Effector memory CD4-positive, alpha-beta T cell (primary cell): ENCODE results near the gene TRAF4.
A peak's percentile ranks its signal among the peaks of the same experiment; 100 is the strongest.

ENCODE experiments used
- DNase-seq, 3 donors: peaks; one replicate each; pipeline ENCODE4 v3.0.0-alpha.2; 2020
- H3K27ac ChIP-seq: 2 replicates; pipeline ENCODE4 v1.7.0; 2013; ENCODE audit warnings: mild to moderate bottlenecking, low read length, moderate library complexity; ENCODE audit not compliant: insufficient read depth, poor library complexity, severe bottlenecking
- H3K27me3 ChIP-seq: replicated peaks from 2 replicates; pipeline ENCODE4 v1.7.0; 2013; ENCODE audit warnings: mild to moderate bottlenecking, low read length; ENCODE audit not compliant: insufficient read depth, control insufficient read depth, poor library complexity, severe bottlenecking
- H3K36me3 ChIP-seq: 2 replicates; pipeline ENCODE4 v1.7.0; 2013; ENCODE audit warnings: mild to moderate bottlenecking, low read length, moderate library complexity; ENCODE audit not compliant: control insufficient read depth, insufficient read depth
- H3K4me1 ChIP-seq: 2 replicates; pipeline ENCODE4 v1.7.0; 2013; ENCODE audit warnings: low read length, mild to moderate bottlenecking; ENCODE audit not compliant: control insufficient read depth, insufficient read depth, poor library complexity, severe bottlenecking
- H3K4me3 ChIP-seq: 2 replicates; pipeline ENCODE4 v1.7.0; 2013; ENCODE audit warnings: low read length, low read depth, mild to moderate bottlenecking; ENCODE audit not compliant: insufficient read depth, poor library complexity, severe bottlenecking
- H3K9me3 ChIP-seq: 2 replicates; pipeline ENCODE4 v1.7.0; 2013; ENCODE audit warnings: mild to moderate bottlenecking, low read length, moderate library complexity; ENCODE audit not compliant: control insufficient read depth

The TRAF4 gene

DNA sequence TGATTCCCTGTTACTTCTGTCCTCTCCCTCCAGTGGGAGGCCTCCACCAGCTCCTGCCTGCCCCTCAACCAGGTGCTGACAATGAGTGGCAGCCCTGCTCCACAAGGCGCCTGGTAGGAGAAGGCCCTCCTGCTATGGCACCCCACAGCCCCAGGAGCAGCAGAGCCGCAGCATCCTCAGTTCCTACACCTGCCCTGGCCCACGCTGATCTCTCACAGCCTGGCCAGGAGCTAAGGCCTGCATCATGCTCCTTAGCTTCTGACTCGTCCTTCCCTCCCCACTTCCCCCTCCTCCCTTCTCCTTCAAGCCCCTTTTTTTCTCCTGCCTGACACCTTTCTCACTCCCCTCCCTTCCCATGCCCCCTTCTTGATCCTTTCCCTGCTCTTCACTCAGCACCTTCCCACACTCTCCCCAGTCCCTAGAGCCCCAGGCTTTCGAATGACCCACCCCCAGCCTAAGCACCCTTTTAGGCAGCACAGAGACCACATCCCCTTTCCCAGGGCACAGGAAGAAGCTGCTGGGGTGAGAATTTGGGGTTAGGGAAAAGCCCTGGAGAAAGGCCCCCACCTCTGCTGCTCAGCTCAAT is 38.6 kb upstream of the TRAF4 start:
- H3K36me3 ChIP-seq, result peaks cover 34% of the 10 kb centered on the region
- H3K4me1 ChIP-seq, result no peaks in the 10 kb centered on the region
- H3K27ac ChIP-seq, result no peak overlapping the region

DNA sequence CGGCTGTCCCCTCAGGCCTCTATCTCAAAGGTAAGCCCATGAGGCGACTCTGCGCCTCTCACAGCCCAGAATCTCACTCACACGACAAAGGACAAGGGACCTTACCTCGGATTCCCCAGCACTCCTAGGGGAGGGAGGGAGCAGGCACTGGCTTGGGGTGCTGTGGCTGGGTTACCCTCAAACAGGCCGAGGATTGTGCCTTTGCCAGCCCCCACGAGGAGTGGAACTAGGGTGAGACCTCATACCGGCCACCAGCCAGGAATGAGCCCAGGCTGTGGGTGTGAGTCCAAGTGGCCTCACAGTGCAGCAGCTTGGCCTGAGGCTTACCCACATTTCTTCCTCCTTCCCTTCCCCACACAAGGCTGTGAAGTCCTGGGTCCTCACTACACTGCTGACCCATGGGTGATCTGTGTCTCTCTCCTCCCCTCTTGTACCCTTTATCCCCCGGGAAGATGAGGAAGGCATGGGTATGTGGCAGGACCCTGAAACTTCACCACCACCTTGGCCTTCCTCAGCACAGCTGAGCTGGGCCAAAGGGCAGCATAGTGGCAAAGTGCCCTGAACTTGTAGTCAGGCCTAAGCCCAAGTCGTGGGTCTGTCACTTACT is 38.0 kb upstream of the TRAF4 start:
- H3K4me3 ChIP-seq, result no peak overlapping the region
- no peaks in the 10 kb centered on the region for H3K9me3 ChIP-seq
- H3K4me1 ChIP-seq, result peaks cover 4% of the 10 kb centered on the region
- peaks cover 28% of the 10 kb centered on the region for H3K36me3 ChIP-seq
- DNase-seq, result no peak
- no peaks in the 10 kb centered on the region for H3K27me3 ChIP-seq
- no peak overlapping the region for H3K27ac ChIP-seq

More for the DNA sequence above, 38.6 kb upstream of the TRAF4 start:
- no peak for DNase-seq
- H3K4me3 ChIP-seq, result no peak overlapping the region
- no peaks in the 10 kb centered on the region for H3K9me3 ChIP-seq
- H3K27me3 ChIP-seq, result no peaks in the 10 kb centered on the region

DNA sequence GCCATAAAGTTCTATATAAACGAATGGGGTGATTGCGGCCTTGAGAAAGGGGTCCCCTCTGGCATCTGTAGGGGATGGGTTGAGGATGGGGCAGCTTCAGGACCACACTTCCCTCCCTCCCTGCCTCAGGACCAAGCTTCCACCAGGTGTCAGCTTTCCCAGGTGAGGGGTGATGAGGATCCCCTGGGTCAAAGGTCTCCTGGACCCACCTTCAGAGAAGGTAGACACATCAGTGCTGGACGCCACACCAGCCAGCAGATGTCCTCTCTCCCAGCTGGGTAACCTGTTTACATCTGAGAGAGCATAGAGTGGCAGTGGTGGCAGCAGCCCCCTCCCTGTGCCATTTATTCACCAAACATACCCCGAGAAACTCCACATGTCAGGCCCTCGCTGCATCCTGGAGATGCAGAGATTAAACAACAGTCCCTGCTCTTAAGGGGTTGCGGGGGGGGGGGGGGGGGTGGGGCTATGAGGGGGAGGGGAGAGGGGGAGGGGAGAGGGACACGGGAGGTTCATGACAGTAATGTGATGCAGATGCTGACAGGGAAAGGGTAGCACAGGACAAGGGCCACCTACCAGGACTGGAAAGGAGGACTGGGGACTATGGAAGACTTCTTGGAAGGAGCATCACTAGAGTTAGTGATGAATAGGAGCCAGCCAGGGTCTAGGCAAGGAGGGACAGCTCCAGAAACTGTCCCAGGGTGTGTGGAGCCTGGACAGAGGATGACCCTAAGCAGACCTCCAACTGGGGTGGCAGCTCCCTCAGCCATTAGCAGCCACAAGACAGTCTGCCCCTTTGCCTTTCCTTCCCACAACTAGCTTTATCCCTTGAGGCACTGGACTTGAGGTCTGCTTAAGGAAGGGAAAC is 37.1 kb upstream of the TRAF4 start:
- H3K9me3 ChIP-seq, result no peaks in the 10 kb centered on the region
- H3K27ac ChIP-seq, result no peak overlapping the region
- H3K36me3 ChIP-seq, result peaks cover 19% of the 10 kb centered on the region
- no peaks in the 10 kb centered on the region for H3K27me3 ChIP-seq
- peaks cover 12% of the 10 kb centered on the region for H3K4me1 ChIP-seq
- no peak for DNase-seq
- no peak overlapping the region for H3K4me3 ChIP-seq

DNA sequence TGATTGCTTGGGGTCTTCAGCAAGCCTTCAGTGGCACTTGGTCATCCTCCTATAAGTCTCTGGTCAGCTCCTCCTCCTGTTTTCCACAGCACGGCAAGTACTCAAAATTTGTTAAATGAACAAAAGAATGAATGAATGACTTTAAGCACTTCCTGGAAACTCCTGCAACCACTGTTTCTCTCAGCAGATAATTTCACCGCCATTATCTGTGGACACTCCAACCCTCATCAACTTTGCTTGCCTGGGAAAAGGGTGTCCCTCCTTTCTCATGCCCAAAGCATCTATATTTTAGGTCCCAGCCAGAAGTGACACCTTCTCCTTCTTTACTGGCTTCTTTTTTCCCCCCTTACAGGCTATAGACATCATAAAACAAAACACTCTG is 36.5 kb upstream of the TRAF4 start:
- H3K9me3 ChIP-seq, result no peaks in the 10 kb centered on the region
- no peak overlapping the region for H3K4me3 ChIP-seq
- H3K27me3 ChIP-seq, result no peaks in the 10 kb centered on the region
- peaks cover 15% of the 10 kb centered on the region for H3K4me1 ChIP-seq
- no peak for DNase-seq
- peaks cover 13% of the 10 kb centered on the region for H3K36me3 ChIP-seq
- H3K27ac ChIP-seq, result no peak overlapping the region

DNA sequence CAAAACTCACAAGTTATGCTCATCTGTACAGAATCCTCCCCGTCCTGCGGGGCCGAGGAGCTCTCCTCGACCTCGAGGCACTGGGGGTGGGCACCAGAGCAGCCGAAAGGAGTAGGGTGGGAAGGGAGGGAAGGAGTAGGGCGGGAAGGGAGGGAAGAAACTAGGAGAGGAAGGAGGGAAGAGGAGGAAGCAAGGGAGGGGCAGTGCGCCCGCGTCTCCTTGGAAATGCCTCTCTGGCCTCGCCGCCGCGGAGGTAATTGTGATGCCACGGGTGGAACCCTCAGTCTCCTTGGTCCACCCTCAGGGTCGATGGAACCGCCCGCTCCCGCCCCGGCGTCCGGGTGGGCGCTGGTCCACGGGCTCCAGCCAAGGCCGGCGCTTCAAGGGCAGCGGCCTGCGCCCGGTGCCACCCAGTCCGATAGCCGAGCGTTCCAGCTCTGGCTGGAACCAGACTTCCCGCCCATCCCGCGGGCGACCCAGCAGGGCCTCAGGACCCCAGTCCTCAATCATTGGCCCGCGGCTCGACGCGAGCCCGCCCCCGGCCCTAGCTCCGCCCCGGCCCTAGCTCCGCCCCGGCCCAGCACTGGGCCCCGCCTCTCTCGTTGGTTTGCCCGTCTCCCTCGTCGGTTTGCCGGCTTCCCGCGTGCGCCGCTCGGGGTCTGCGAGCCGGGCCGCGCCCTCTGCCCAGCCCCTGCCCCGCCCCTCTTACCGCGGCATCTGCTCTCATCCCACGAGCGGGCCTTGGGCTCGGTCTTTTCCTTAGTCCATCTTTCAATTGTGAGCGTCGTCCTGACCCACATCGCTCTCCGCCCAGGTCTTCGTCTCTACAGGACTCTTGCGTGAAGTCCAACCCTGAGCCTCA is 32.7 kb upstream of the TRAF4 start:
- peak overlapping the region; percentile 61 for H3K4me3 ChIP-seq
- H3K9me3 ChIP-seq, result no peaks in the 10 kb centered on the region
- H3K36me3 ChIP-seq, result no peaks in the 10 kb centered on the region
- H3K27me3 ChIP-seq, result no peaks in the 10 kb centered on the region
- H3K4me1 ChIP-seq, result peaks cover 15% of the 10 kb centered on the region
- peak overlapping the region; percentile 74 for H3K27ac ChIP-seq
- peak; percentile 84 to 85 (median 85) for DNase-seq

DNA sequence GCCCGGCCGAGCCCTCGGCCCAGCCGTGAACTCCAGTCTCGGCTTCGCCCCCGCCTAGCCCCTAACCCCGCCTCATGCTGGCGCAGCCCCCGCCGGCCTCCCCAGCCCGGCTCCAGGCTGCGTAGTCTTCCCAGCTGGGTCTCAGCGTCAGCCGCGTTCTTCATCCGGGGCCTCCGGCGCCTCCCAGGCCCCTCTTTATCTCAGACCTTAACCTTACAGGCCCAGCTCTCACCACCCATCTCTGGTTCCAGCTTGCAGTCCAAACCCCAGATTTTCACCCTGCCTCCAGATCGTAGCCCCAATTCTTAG is 32.1 kb upstream of the TRAF4 start, which contains the start of gene PROCA1:
Gene PROCA1, minus strand, starts transcription at position 166 of the 309 bp plus-strand sequence. CDS start 228 bp downstream, outside the sequence.
- Histone ChIP-seq H3K36me3 (no peaks in the 10 kb centered on the region), H3K27me3 (peaks cover under 1% of the 10 kb centered on the region), H3K4me3 (peak within 1 kb of the TSS; percentile 61), H3K4me1 (peaks cover 15% of the 10 kb centered on the region), H3K27ac (peak within 1 kb of the TSS; percentile 74), H3K9me3 (no peaks in the 10 kb centered on the region)
- no peak for DNase-seq

DNA sequence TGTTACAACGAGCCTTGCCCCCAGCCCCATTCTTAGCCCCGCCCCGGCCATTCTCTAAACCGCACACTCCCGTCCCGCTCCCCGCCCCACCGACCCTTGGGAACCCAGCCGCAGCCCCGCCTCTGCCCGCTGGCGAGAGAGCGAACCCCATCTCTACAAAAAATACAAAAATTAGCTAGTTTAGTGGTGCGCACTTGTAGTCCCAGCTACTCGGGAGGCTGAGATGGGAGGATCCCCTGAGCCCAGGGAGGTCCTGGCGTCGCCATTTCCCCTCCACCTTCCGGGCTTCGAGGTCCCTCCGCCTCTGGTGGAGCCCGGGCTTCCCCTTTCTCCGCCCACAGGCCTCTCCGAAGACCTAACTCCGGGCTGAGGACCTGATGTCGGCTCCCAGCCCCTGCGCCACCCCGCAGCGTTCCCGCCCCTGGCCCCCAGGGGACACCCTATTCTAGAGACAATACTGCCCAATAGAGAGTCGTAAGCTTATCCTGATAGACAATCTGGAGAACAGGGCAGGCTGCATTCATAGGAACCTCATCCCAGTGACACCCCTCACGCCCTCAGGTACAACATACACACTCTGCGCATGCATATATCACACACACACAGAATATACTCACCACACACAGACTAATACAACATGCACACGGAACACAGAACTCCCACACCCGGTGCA is 31.6 kb upstream of the TRAF4 start:
- Histone ChIP-seq H3K36me3 (no peaks in the 10 kb centered on the region), H3K27me3 (peaks cover 4% of the 10 kb centered on the region), H3K9me3 (no peaks in the 10 kb centered on the region), H3K27ac (peak overlapping the region; percentile 74), H3K4me1 (peaks cover 15% of the 10 kb centered on the region), H3K4me3 (peak overlapping the region; percentile 61)
- DNase-seq, result peak; percentile 45 to 59 (median 49)

DNA sequence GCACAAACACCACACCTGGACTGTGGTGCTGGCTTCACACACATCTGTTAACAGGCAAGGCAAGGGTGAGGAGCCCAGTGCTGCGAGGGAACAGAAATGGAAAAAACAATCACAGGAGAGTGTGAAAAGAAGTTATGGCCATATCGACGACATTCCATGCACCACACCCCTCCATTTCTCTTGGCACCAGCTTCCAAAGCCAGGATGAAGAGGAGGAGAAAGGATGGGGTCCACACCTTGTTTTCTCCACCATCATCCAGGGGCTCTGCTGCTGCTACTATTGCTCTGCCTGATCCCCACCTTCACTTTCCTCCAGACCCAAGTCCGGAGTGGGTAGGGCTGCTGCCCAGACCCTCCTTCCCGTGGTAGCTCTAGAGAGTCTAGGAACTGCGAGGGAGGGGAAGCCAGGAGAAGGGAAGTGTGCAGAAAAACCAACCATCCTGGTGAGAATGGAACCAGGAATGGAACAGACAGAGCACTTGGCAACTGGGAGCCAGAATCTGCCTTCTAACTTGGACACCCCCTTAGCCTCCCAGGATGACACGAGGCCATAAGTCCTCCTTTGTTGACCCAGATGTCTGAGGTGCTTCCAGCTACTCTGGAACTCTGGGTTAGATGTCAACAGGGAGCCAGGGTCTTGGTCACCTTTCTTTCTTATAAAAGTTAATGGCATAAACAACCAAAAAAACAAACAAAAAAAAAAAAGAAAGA is 31.0 kb upstream of the TRAF4 start:
- H3K27ac ChIP-seq, result no peak overlapping the region
- no peak overlapping the region for H3K4me3 ChIP-seq
- H3K9me3 ChIP-seq, result no peaks in the 10 kb centered on the region
- peaks cover 18% of the 10 kb centered on the region for H3K4me1 ChIP-seq
- H3K36me3 ChIP-seq, result no peaks in the 10 kb centered on the region
- peaks cover 4% of the 10 kb centered on the region for H3K27me3 ChIP-seq
- DNase-seq, result no peak

DNA sequence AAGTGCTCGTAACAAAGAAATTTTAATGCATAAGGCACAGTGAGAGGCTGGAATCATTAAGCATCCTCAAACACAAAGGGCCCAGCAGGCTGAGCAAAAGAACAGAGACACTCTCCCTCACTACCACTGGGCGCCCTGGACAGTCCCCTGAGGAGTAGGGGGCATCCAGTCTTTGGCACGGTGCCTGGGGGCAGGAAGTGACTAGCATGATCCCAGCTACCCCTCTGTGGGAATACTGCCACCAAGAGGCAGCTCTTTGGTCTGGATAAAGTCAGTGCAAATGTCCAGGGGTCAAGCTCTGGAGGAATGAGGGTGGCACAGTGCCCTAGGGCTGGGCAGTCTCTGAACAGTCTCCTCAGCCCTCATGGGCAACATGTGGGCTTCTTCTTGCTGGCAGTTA is 29.5 kb upstream of the TRAF4 start:
- Histone ChIP-seq H3K9me3 (no peaks in the 10 kb centered on the region), H3K27ac (no peak overlapping the region), H3K4me1 (peaks cover 21% of the 10 kb centered on the region), H3K36me3 (no peaks in the 10 kb centered on the region), H3K4me3 (no peak overlapping the region), H3K27me3 (peaks cover 4% of the 10 kb centered on the region)
- no peak for DNase-seq
